PC-3 (cell line): ENCODE results near the gene GIPC1. TPM values are rescaled to one million over a fixed set of nuclear protein-coding genes. Genes with fewer than 3 reads are reported as not detected.

ENCODE experiments used
- microRNA-seq: library from miRNA; unstranded; fragments of <30 nt; microRNA quantifications from one replicate; pipeline ENCODE4 v1.1.0, GENCODE V29; 2020; ENCODE audit not compliant: unreplicated experiment
- total RNA-seq: library from RNA; depleted of rRNA; stranded (reverse); fragments of >200 nt; gene quantifications from 2 replicates; pipeline ENCODE4 v1.2.3, GENCODE V29; 2014; rRNA removed

GIPC1 gene
- total RNA-seq, 1 experiment from 2014 or later = 538 TPM

Small RNA genes lying within 50 kb of the gene (microRNA-seq; reads per million reads assigned to microRNA genes)
- gene MIR639 = not detected

Other genes with a start within 250 kb of the GIPC1 start
- 105 and 120 TPM in 2 replicates for gene ADGRE5, start 114.7 kb downstream of the GIPC1 start, total RNA-seq
- 308 and 311 TPM in 2 replicates for gene DDX39A, start 76.8 kb downstream of the GIPC1 start, total RNA-seq
- 186 and 238 TPM in 2 replicates for gene PKN1, start 62.8 kb downstream of the GIPC1 start, total RNA-seq
- gene PTGER1, start 20.8 kb downstream of the GIPC1 start, total RNA-seq = 2.2 and 2.4 TPM in 2 replicates
- 167 and 178 TPM in 2 replicates for gene DNAJB1, start 22.3 kb upstream of the GIPC1 start, total RNA-seq
- gene TECR, start 33.5 kb upstream of the GIPC1 start, total RNA-seq = 144 and 145 TPM in 2 replicates
- 1,095 and 1,098 TPM in 2 replicates for gene NDUFB7, start 75.9 kb upstream of the GIPC1 start, total RNA-seq
- gene CLEC17A, start 87.0 kb upstream of the GIPC1 start, total RNA-seq = not detected in 2 replicates
- gene ADGRE3, start 178.7 kb upstream of the GIPC1 start, total RNA-seq = not detected in 2 replicates
- gene ZNF333, start 193.9 kb upstream of the GIPC1 start, total RNA-seq = 6.2 and 11.6 TPM in 2 replicates